ENCODE results near the gene POLDIP2. TPM values are rescaled to one million over a fixed set of nuclear protein-coding genes. Genes with fewer than 3 reads are reported as not detected.
A peak's percentile ranks its signal among the peaks of the same experiment; 100 is the strongest.

POLDIP2 gene
- total and polyA plus RNA-seq, 9 donors: 37.4 to 110 (median 59.6) TPM

DNA sequence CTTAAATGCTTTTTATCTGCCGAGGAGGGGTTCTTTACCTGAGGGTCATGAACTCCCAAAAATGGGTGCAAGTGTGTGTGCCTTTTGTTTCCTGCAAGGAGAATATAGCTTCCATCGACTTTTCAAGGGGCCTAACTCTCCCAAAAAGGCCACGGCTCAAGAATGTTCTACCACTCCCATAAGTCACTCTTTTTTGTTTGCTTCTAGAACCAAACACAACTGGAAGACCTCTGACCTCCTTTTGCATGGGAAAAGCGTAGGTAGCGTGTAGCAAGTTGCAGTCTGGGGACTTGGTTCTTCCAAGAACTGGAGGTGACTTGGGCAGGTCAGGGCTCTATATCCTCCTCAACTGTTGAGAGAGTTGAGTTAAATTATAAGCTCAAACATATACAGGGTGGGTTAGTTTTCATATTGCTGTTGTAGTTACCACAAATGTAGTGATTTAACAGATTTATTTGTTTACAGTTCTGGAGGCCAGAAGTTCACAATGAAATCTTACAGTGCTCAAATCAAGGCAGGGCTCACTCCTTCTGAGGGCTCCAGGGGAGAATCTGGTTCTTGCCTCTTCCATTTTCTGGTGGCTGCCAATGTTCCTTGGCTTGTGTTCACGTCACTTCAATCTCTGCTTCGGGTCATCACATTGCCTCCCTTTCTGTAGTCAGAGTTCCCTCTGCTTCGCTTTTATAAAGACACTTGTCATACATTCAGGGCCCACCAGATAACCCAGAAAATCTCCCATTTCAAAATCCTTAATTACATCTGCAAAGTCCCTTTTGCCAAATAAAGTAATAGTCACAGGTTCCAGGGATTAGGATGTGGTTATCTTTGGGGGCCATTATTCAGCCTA is 36.9 kb downstream of the POLDIP2 start:
- H3K27ac ChIP-seq: no peak overlapping the region
- H3K4me3 ChIP-seq: no peak overlapping the region
- DNase-seq: no peak
- no peaks in the 10 kb centered on the region for H3K27me3 ChIP-seq
- no peak for TF ChIP-seq CTCF (IDR thresholded peaks at IDR 0.05)
- TF ChIP-seq POLR2A (IDR thresholded peaks at IDR 0.05): no peak
- no peak for TF ChIP-seq EP300 (IDR thresholded peaks at IDR 0.05)
- H3K36me3 ChIP-seq: no peaks in the 10 kb centered on the region
- 60 to 66% (median 66%) methylated on average over 8 of the region's 8 CpGs for WGBS, 3 donors
- no peaks in the 10 kb centered on the region for H3K9me3 ChIP-seq
- intact Hi-C loops (cut with DNase I): loop anchor here in 1 of 4 donors (10.0 kb wide), 1 partner anchor 286 kb away; no protein-coding TSS in a partner anchor
- peaks cover 6% of the 10 kb centered on the region for H3K4me1 ChIP-seq (ENCODE audit: insufficient read depth)

DNA sequence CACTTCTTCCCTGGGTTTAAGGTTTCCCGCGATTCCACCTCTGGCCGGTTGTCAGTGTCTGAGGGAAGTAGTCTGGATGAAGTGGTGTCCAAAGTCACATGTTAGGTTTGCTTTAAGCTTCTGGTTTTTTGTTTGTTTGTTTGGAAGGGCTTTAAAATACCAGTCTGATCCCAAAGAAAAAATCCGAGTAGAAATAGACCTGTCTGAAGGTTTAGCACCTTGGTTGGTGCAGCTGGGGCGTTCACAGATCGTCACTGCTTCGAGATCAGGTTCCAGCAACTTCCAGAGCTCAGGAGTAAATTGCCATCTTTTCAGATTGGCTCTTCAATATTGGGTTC is 37.8 kb downstream of the POLDIP2 start:
- Histone ChIP-seq H3K9me3 (no peaks in the 10 kb centered on the region), H3K27ac (peak overlapping the region in 1 of 2 donors; percentile 62), H3K27me3 (no peaks in the 10 kb centered on the region), H3K36me3 (no peaks in the 10 kb centered on the region), H3K4me3 (peak overlapping the region; percentile 50), H3K4me1 (ENCODE audit: insufficient read depth) (peaks cover 6% of the 10 kb centered on the region)
- intact Hi-C loops (cut with DNase I): no loop called here
- DNase-seq: no peak
- 1 to 2% (median 1%) methylated on average over 7 of the region's 7 CpGs for WGBS, 3 donors
- TF ChIP-seq EP300 (IDR thresholded peaks at IDR 0.05): no peak
- no peak for TF ChIP-seq CTCF (IDR thresholded peaks at IDR 0.05)
- no peak for TF ChIP-seq POLR2A (IDR thresholded peaks at IDR 0.05)

- peak within 1 kb of the TSS; percentile 50 for H3K4me3 ChIP-seq
- DNase-seq: peak; percentile 92 to 97 (median 95)
- no peaks in the 10 kb centered on the region for H3K9me3 ChIP-seq
- peak within 1 kb of the TSS in 1 of 2 donors; percentile 62 for H3K27ac ChIP-seq
- TF ChIP-seq CTCF (IDR thresholded peaks at IDR 0.05): peak; percentile 8 to 27 (median 14)
- TF ChIP-seq POLR2A (IDR thresholded peaks at IDR 0.05): no peak
- WGBS, 3 donors: 0 to 1% (median 0%) methylated on average over 50 to 72 of the region's 72 CpGs
- intact Hi-C loops (cut with DNase I): no loop called here
- H3K4me1 ChIP-seq (ENCODE audit: insufficient read depth): peaks cover 6% of the 10 kb centered on the region
- no peaks in the 10 kb centered on the region for H3K36me3 ChIP-seq
- H3K27me3 ChIP-seq: no peaks in the 10 kb centered on the region
These were observed 38.3 kb downstream of the POLDIP2 start, which contains the start of gene TMEM97 for GRCh38 chr17:28318759-28319597. Gene TMEM97 (plus strand): TSS chr17:28319200. CDS start chr17:28319240, 40 bp downstream.

DNA sequence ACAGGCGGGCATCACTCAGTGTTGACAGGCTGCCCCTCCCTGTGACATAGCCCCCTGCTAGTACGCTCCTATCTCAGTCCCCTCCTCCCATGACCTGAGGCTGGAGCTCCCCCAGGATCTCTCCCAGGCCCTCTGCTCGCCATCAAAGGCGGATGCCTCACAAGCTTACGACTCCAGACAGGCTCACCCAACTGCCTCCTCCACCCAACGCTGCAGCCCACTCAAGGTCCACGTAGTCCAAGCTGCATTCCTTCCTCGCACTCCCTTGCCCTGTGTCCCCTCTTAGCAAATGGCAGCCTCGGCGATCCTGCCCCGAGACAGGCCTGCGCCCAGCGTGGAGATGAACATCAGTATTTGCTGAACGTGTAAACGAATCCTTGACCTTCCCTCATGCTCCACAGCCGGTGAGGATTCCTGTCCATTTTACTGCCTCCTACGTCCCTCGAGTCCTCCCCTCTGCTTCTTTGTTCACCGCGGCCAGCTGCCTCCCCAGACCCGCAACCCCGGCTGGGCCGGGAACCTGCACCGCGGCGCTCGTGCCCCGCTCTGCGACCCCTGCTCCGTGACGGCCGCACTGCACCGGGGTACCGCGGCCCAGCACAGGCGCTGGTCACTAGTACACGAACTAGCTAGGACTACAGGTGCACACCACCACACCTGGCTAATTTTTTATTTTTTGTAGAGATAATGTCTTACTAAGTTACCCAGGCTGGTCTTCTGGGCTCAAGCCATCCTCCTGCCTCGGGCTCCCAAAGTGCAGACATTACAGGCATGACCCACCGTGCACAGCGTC is 39.2 kb downstream of the POLDIP2 start:
- WGBS, 3 donors: 8 to 12% (median 11%) methylated on average over 40 of the region's 40 CpGs
- Histone ChIP-seq H3K36me3 (no peaks in the 10 kb centered on the region), H3K4me3 (peak overlapping the region; percentile 50), H3K27me3 (no peaks in the 10 kb centered on the region), H3K4me1 (ENCODE audit: insufficient read depth) (peaks cover 6% of the 10 kb centered on the region), H3K27ac (peak overlapping the region in 1 of 2 donors; percentile 16), H3K9me3 (no peaks in the 10 kb centered on the region)
- intact Hi-C loops (cut with DNase I): no loop called here
- TF ChIP-seq EP300 (IDR thresholded peaks at IDR 0.05): no peak
- TF ChIP-seq POLR2A (IDR thresholded peaks at IDR 0.05): no peak
- TF ChIP-seq CTCF (IDR thresholded peaks at IDR 0.05): no peak
- peak in 1 of 5 donors; percentile 41 for DNase-seq

Data from ovary (tissue), 9 donors.